Sigmoid colon (tissue), 7 donors: ENCODE data around the gene AUTS2. TPM values are rescaled to one million over a fixed set of nuclear protein-coding genes. Genes with fewer than 3 reads are reported as not detected.

Experiments used
- DNase-seq: peaks from one replicate; pipeline ENCODE4 v3.0.0-alpha.2; 2019
- H3K27ac ChIP-seq, 4 donors: fragments of 200-600 bp; sonication (generic); one replicate each; pipeline ENCODE4 v1.5.1; 2016 to 2019; ENCODE audit warnings: mild to moderate bottlenecking in 1 of 4
- H3K27me3 ChIP-seq, 3 donors: fragments of 200-600 bp; sonication (generic); one replicate each; pipeline ENCODE4 v1.5.1; 2019; ENCODE audit warnings: mild to moderate bottlenecking in 1 of 3
- H3K36me3 ChIP-seq, 4 donors: fragments of 200-600 bp; sonication (generic); one replicate each; pipeline ENCODE4 v1.5.1; 2016 to 2019
- H3K4me1 ChIP-seq, 4 donors: fragments of 200-600 bp; sonication (generic); one replicate each; pipeline ENCODE4 v1.5.1; 2017 to 2019
- H3K4me3 ChIP-seq, 4 donors: fragments of 200-600 bp; sonication (generic); one replicate each; pipeline ENCODE4 v1.5.1; 2017 to 2019; ENCODE audit warnings: mild to moderate bottlenecking in 2 of 4, moderate library complexity in 1 of 4
- H3K9me3 ChIP-seq, 4 donors: fragments of 200-600 bp in 3 of 4; sonication (generic) in 3 of 4; one replicate each; pipeline versions ENCODE4 v1.5.1 to v1.6.1; 2013 to 2019
- CTCF ChIP-seq, 4 experiments: fragments of 450-650 bp in 3 of 4; fragments of 200-600 bp in 1 of 4; IDR thresholded peaks; one replicate each; pipeline ENCODE4 v1.5.1; 2016 to 2019; ENCODE audit warnings: antibody characterized with exemption in 4 of 4, mild to moderate bottlenecking in 3 of 4, moderate library complexity in 2 of 4
- EP300 ChIP-seq, 4 donors: sonication (generic); formaldehyde crosslinking; IDR thresholded peaks; one replicate each; pipeline ENCODE4 v1.6.1; 2017; ENCODE audit warnings: antibody characterized with exemption in 4 of 4
- POLR2A ChIP-seq, 2 donors: fragments of 450-650 bp; IDR thresholded peaks; one replicate each; pipeline ENCODE4 v1.6.1; 2016; ENCODE audit warnings: antibody characterized with exemption in 2 of 2, mild to moderate bottlenecking in 2 of 2, moderate library complexity in 2 of 2
- POLR2AphosphoS5 ChIP-seq, 4 donors: sonication (generic); formaldehyde crosslinking; IDR thresholded peaks; one replicate each; pipeline ENCODE4 v1.6.1; 2017; ENCODE audit warnings: antibody characterized with exemption in 4 of 4
- WGBS, 2 donors: extraction: QIAGEN DNeasy Blood & Tissue Kit; methylation state at CpG; one replicate each; pipeline ENCODE4 v1.1.7; 2013; 5-methylcytosine and 5-hydroxymethylcytosine counted together
- intact Hi-C: fragments of 100-400 bp; cut with DNase I; formaldehyde crosslinking; loops from one replicate; pipeline ENCODE4 v1.15.1; 2023
- polyA plus RNA-seq, 3 donors: library from polyadenylated mRNA; stranded (reverse); fragments of 200-250 nt; gene quantifications; one replicate each; pipeline ENCODE4 v1.2.3, GENCODE V29; 2013
- total RNA-seq, 4 donors: library from RNA; depleted of rRNA; stranded (reverse); fragments of >200 nt; gene quantifications; one replicate each; pipeline ENCODE4 v1.1.0, GENCODE V29; 2016
- donor health status: healthy with polysubstance abuse.
- donor health status: Bipolar disorder and iron deficiency.
- donor health status: healthy.

AUTS2 gene
- total and polyA plus RNA-seq, 7 donors = 3.6 to 55.7 (median 25.5) TPM

- intact Hi-C loops = no loop called here
- H3K4me3 ChIP-seq = no peak overlapping the region
- no peak for DNase-seq
- H3K9me3 ChIP-seq = no peaks in the 10 kb centered on the region
- TF ChIP-seq POLR2AphosphoS5 (IDR thresholded peaks at IDR 0.05) (no peak), CTCF (IDR thresholded peaks at IDR 0.05) (no peak), EP300 (IDR thresholded peaks at IDR 0.05) (no peak), POLR2A (IDR thresholded peaks at IDR 0.05) (no peak)
- H3K36me3 ChIP-seq = no peaks in the 10 kb centered on the region
- H3K4me1 ChIP-seq = peaks cover 0 to 31% (median 12%) of the 10 kb centered on the region in 4 donors
- WGBS, 2 donors = 84 to 92% methylated on average over 7 of the region's 7 CpGs
- H3K27me3 ChIP-seq = no peaks in the 10 kb centered on the region
- no peak overlapping the region for H3K27ac ChIP-seq
Measured at GRCh38 chr7:69871213-69871885, 273.1 kb downstream of the AUTS2 start.

GRCh38 chr7:69871886-69872569, 273.8 kb downstream of the AUTS2 start:
- H3K27me3 ChIP-seq = no peaks in the 10 kb centered on the region
- WGBS, 2 donors = 48 to 74% methylated on average over 9 of the region's 9 CpGs
- no peaks in the 10 kb centered on the region for H3K36me3 ChIP-seq
- no peak overlapping the region for H3K27ac ChIP-seq
- TF ChIP-seq EP300 (IDR thresholded peaks at IDR 0.05) (no peak), POLR2AphosphoS5 (IDR thresholded peaks at IDR 0.05) (no peak), POLR2A (IDR thresholded peaks at IDR 0.05) (no peak), CTCF (IDR thresholded peaks at IDR 0.05) (no peak)
- intact Hi-C loops = no loop called here
- peaks cover 0 to 28% (median 11%) of the 10 kb centered on the region in 4 donors for H3K4me1 ChIP-seq
- H3K9me3 ChIP-seq = no peaks in the 10 kb centered on the region
- no peak for DNase-seq
- H3K4me3 ChIP-seq = no peak overlapping the region

GRCh38 chr7:69873512-69873911, 275.2 kb downstream of the AUTS2 start:
- 89 to 95% methylated on average over 3 of the region's 3 CpGs for WGBS, 2 donors
- DNase-seq = no peak
- TF ChIP-seq POLR2A (IDR thresholded peaks at IDR 0.05) (no peak), EP300 (IDR thresholded peaks at IDR 0.05) (no peak), POLR2AphosphoS5 (IDR thresholded peaks at IDR 0.05) (no peak), CTCF (IDR thresholded peaks at IDR 0.05) (no peak)
- Histone ChIP-seq H3K4me3 (no peak overlapping the region), H3K27ac (no peak overlapping the region), H3K4me1 (peaks cover 0 to 27% (median 11%) of the 10 kb centered on the region in 4 donors), H3K27me3 (no peaks in the 10 kb centered on the region), H3K36me3 (no peaks in the 10 kb centered on the region), H3K9me3 (no peaks in the 10 kb centered on the region)
- intact Hi-C loops = no loop called here

GRCh38 chr7:69878015-69878414, 279.7 kb downstream of the AUTS2 start:
- DNase-seq = no peak
- H3K27me3 ChIP-seq = no peaks in the 10 kb centered on the region
- 45 to 71% methylated on average over 3 of the region's 3 CpGs for WGBS, 2 donors
- no peak overlapping the region for H3K4me3 ChIP-seq
- TF ChIP-seq POLR2AphosphoS5 (IDR thresholded peaks at IDR 0.05) (no peak), POLR2A (IDR thresholded peaks at IDR 0.05) (no peak), CTCF (IDR thresholded peaks at IDR 0.05) (no peak), EP300 (IDR thresholded peaks at IDR 0.05) (no peak)
- no peaks in the 10 kb centered on the region for H3K36me3 ChIP-seq
- intact Hi-C loops = no loop called here
- H3K9me3 ChIP-seq = no peaks in the 10 kb centered on the region
- peaks cover 0 to 19% (median 4%) of the 10 kb centered on the region in 4 donors for H3K4me1 ChIP-seq
- no peak overlapping the region for H3K27ac ChIP-seq
